SJCRH30 (cell line): Measurements from ENCODE around the gene ELL2. TPM values are rescaled to one million over a fixed set of nuclear protein-coding genes. Genes with fewer than 3 reads are reported as not detected.
"Not testable (repeated sequence)": the region's sequence is repeated elsewhere in the genome, so short reads cannot be mapped to it uniquely, and the experiment has no call there.

ENCODE experiments used
- DNase-seq, 2 experiments: peaks; one replicate each; pipeline ENCODE4 v3.0.0-alpha.2; 2015 to 2020
- H3K27ac ChIP-seq: fragments of 250-450 bp; sonication (Bioruptor Pico); 2 replicates; pipeline ENCODE4 v1.5.1; 2020; ENCODE audit warnings: mild to moderate bottlenecking, moderate library complexity
- H3K27me3 ChIP-seq: fragments of 250-450 bp; sonication (Bioruptor Pico); 2 replicates; pipeline ENCODE4 v1.5.1; 2020; ENCODE audit warnings: mild to moderate bottlenecking, moderate library complexity
- H3K36me3 ChIP-seq: fragments of 250-450 bp; sonication (Bioruptor Pico); 2 replicates; pipeline ENCODE4 v1.5.1; 2020; ENCODE audit warnings: mild to moderate bottlenecking, moderate library complexity
- H3K4me1 ChIP-seq: fragments of 250-450 bp; sonication (Bioruptor Pico); 2 replicates; pipeline ENCODE4 v1.5.1; 2020; ENCODE audit warnings: mild to moderate bottlenecking, moderate library complexity
- H3K4me3 ChIP-seq: fragments of 250-450 bp; sonication (Bioruptor Pico); 2 replicates; pipeline ENCODE4 v1.5.1; 2020; ENCODE audit warnings: mild to moderate bottlenecking, moderate library complexity
- H3K9me3 ChIP-seq: fragments of 250-450 bp; sonication (Bioruptor Pico); replicated peaks from 2 replicates; pipeline ENCODE4 v1.5.1; 2020; ENCODE audit warnings: mild to moderate bottlenecking, moderate library complexity
- total RNA-seq: library from RNA; depleted of rRNA; stranded (reverse); fragments of >200 nt; shearing (Covaris generic); gene quantifications from 2 replicates; pipeline ENCODE4 v1.2.3, GENCODE V29; 2014

ELL2 gene
- total RNA-seq, 1 experiment from 2014 or later, result 3.6 TPM

GRCh38 chr5:95935553-95936100, 26.0 kb downstream of the ELL2 start:
- Histone ChIP-seq H3K27ac (no peak overlapping the region), H3K9me3 (no peaks in the 10 kb centered on the region), H3K4me1 (no peaks in the 10 kb centered on the region), H3K27me3 (no peaks in the 10 kb centered on the region), H3K4me3 (no peak overlapping the region), H3K36me3 (no peaks in the 10 kb centered on the region)
- DNase-seq, result no peak

GRCh38 chr5:95934207-95934804, 27.3 kb downstream of the ELL2 start:
- Histone ChIP-seq H3K9me3 (no peaks in the 10 kb centered on the region), H3K27me3 (no peaks in the 10 kb centered on the region), H3K4me3 (no peak overlapping the region), H3K27ac (no peak overlapping the region), H3K4me1 (no peaks in the 10 kb centered on the region), H3K36me3 (no peaks in the 10 kb centered on the region)
- no peak for DNase-seq

DNA sequence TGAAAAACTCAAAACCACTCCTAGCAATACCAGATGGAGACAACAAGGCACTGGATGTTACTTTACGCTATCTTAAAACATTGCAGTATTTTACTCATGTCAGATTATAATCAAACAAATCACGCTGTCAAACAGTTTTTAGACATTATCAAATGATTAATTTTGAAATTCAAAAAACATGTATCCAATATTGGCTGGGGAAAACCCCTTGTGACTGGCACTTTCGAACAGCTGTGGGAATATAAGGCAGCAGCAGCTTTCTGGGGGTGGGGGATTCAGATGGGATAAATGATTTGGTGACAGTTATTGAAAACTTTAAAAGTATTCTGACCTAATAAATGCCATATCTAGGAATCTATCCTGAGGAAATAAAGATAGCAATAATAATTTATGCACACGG, 28.7 kb downstream of the ELL2 start:
- Histone ChIP-seq H3K27ac (no peak overlapping the region), H3K27me3 (no peaks in the 10 kb centered on the region), H3K36me3 (no peaks in the 10 kb centered on the region), H3K9me3 (no peaks in the 10 kb centered on the region), H3K4me1 (no peaks in the 10 kb centered on the region), H3K4me3 (no peak overlapping the region)
- DNase-seq, result no peak

GRCh38 chr5:95931079-95931833, 30.4 kb downstream of the ELL2 start:
- Histone ChIP-seq H3K36me3 (no peaks in the 10 kb centered on the region), H3K27me3 (no peaks in the 10 kb centered on the region), H3K4me1 (no peaks in the 10 kb centered on the region), H3K4me3 (no peak overlapping the region), H3K27ac (no peak overlapping the region), H3K9me3 (no peaks in the 10 kb centered on the region)
- DNase-seq, result no peak

GRCh38 chr5:95930141-95930930, 31.3 kb downstream of the ELL2 start:
- no peak overlapping the region for H3K4me3 ChIP-seq
- no peaks in the 10 kb centered on the region for H3K4me1 ChIP-seq
- H3K36me3 ChIP-seq, result no peaks in the 10 kb centered on the region
- no peak overlapping the region for H3K27ac ChIP-seq
- H3K27me3 ChIP-seq, result no peaks in the 10 kb centered on the region
- DNase-seq, result no peak
- H3K9me3 ChIP-seq, result no peaks in the 10 kb centered on the region

GRCh38 chr5:95928724-95929253, 32.9 kb downstream of the ELL2 start:
- H3K27me3 ChIP-seq, result no peaks in the 10 kb centered on the region

GRCh38 chr5:95927927-95928723, 33.5 kb downstream of the ELL2 start:
- no peaks in the 10 kb centered on the region for H3K36me3 ChIP-seq
- DNase-seq, result no peak
- H3K4me3 ChIP-seq, result no peak overlapping the region
- H3K4me1 ChIP-seq, result no peaks in the 10 kb centered on the region
- H3K27ac ChIP-seq, result no peak overlapping the region
- no peaks in the 10 kb centered on the region for H3K9me3 ChIP-seq
- no peaks in the 10 kb centered on the region for H3K27me3 ChIP-seq

More at GRCh38 chr5:95928724-95929253, 32.9 kb downstream of the ELL2 start:
- no peak for DNase-seq
- Histone ChIP-seq H3K36me3 (no peaks in the 10 kb centered on the region), H3K4me3 (no peak overlapping the region), H3K27ac (no peak overlapping the region), H3K9me3 (no peaks in the 10 kb centered on the region), H3K4me1 (no peaks in the 10 kb centered on the region)

GRCh38 chr5:95927300-95927699, 34.4 kb downstream of the ELL2 start:
- H3K9me3 ChIP-seq, H3K4me3 ChIP-seq, H3K27me3 ChIP-seq, H3K36me3 ChIP-seq, H3K27ac ChIP-seq, H3K4me1 ChIP-seq, DNase-seq: not testable (repeated sequence)

DNA sequence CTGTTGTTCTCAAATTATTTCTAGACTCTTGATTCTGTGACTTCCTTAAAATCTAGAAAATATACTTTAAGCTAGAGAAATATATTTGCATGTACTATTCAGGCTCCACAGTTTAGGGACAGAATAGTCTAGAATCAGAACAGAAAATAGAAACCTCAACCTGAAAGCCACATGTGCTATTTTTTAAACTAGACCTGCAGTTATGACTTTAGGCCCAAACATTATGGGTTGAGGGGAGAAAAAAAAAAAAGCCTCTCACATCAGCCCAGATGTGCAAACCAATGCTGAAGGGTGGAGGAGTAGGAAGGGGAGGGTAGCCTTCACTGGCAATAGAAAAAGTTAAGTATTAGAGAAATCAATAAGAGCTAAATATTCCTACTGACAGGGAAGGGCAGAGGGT, 35.7 kb downstream of the ELL2 start:
- H3K27me3 ChIP-seq, result no peaks in the 10 kb centered on the region
- H3K9me3 ChIP-seq, result no peaks in the 10 kb centered on the region
- no peak overlapping the region for H3K4me3 ChIP-seq
- no peak for DNase-seq
- H3K27ac ChIP-seq, result no peak overlapping the region
- no peaks in the 10 kb centered on the region for H3K36me3 ChIP-seq
- no peaks in the 10 kb centered on the region for H3K4me1 ChIP-seq

DNA sequence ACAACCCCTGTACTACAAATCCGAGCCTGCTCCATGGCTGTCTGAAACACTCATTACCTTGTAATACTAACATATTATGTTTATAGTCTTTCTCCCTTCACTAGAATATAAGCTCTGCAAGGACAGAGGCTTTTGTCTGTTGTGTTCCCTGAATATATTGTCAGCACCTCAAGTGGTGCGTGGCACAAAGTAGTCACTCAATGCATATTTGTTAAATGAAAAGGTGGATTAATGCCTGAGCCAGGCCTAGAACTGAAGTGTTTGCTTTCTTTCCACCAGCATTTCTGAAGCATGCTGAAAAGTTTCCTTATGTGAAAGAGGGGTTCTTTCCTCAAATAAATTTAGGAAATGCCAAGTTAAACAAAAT, 36.3 kb downstream of the ELL2 start:
- no peaks in the 10 kb centered on the region for H3K9me3 ChIP-seq
- no peak for DNase-seq
- H3K27ac ChIP-seq, result no peak overlapping the region
- no peaks in the 10 kb centered on the region for H3K36me3 ChIP-seq
- H3K27me3 ChIP-seq, result no peaks in the 10 kb centered on the region
- H3K4me3 ChIP-seq, result no peak overlapping the region
- no peaks in the 10 kb centered on the region for H3K4me1 ChIP-seq

GRCh38 chr5:95924720-95925377, 36.8 kb downstream of the ELL2 start:
- DNase-seq, result no peak
- no peaks in the 10 kb centered on the region for H3K4me1 ChIP-seq
- H3K27ac ChIP-seq, result no peak overlapping the region
- H3K36me3 ChIP-seq, result no peaks in the 10 kb centered on the region
- H3K27me3 ChIP-seq, result no peaks in the 10 kb centered on the region
- no peaks in the 10 kb centered on the region for H3K9me3 ChIP-seq
- H3K4me3 ChIP-seq, result no peak overlapping the region

- no peaks in the 10 kb centered on the region for H3K4me1 ChIP-seq
- no peaks in the 10 kb centered on the region for H3K9me3 ChIP-seq
- no peaks in the 10 kb centered on the region for H3K36me3 ChIP-seq
- H3K27ac ChIP-seq, result no peak overlapping the region
- no peaks in the 10 kb centered on the region for H3K27me3 ChIP-seq
- no peak overlapping the region for H3K4me3 ChIP-seq
- no peak for DNase-seq
These were observed 37.6 kb downstream of the ELL2 start for GRCh38 chr5:95923918-95924544.

- H3K4me3 ChIP-seq, result no peak overlapping the region
- H3K27me3 ChIP-seq, result no peaks in the 10 kb centered on the region
- H3K27ac ChIP-seq, result no peak overlapping the region
- no peaks in the 10 kb centered on the region for H3K9me3 ChIP-seq
- no peak for DNase-seq
- H3K36me3 ChIP-seq, result no peaks in the 10 kb centered on the region
- no peaks in the 10 kb centered on the region for H3K4me1 ChIP-seq
These were observed 38.9 kb downstream of the ELL2 start for GRCh38 chr5:95922798-95923197.
